HG03159 (cell line): Measurements from ENCODE around the gene FBXO31.

ENCODE experiments used
- ATAC-seq: cut with Tn5 transposase; IDR thresholded peaks from one replicate; pipeline ENCODE4 v1.9.1; 2021; ENCODE audit warnings: mild to moderate bottlenecking, moderate library complexity; ENCODE audit not compliant: unreplicated experiment

Gene FBXO31, protein sequence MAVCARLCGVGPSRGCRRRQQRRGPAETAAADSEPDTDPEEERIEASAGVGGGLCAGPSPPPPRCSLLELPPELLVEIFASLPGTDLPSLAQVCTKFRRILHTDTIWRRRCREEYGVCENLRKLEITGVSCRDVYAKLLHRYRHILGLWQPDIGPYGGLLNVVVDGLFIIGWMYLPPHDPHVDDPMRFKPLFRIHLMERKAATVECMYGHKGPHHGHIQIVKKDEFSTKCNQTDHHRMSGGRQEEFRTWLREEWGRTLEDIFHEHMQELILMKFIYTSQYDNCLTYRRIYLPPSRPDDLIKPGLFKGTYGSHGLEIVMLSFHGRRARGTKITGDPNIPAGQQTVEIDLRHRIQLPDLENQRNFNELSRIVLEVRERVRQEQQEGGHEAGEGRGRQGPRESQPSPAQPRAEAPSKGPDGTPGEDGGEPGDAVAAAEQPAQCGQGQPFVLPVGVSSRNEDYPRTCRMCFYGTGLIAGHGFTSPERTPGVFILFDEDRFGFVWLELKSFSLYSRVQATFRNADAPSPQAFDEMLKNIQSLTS

DNA sequence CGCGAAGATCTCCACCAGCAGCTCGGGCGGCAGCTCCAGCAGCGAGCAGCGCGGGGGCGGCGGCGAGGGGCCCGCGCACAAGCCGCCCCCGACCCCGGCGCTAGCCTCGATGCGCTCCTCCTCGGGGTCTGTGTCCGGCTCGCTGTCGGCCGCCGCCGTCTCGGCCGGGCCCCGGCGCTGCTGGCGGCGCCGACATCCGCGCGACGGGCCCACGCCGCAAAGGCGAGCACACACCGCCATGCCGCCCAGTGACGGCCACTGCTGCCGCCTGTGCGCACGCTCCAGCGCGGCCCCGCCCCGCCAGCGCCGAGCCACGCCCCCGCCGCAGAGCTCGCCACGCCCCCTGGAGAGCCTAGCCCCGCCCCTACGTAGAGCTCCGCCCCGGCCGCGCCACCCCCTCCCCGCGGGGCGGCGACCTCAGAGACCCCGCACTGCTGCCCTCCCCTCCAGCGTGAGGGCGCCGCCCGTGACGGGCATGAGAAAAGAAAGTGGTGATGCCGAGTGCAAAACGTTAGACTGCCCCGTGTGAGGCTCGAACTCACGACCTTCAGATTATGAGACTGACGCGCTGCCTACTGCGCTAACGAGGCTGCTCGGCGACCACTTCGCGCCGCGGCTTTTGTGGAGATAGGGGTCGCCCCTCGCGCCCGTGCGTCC lies at the start of gene FBXO31:
Gene FBXO31 (minus strand): TSS at position 272 of the 657 bp plus-strand sequence. CDS start 32 bp downstream, at position 240.
- peak; percentile 44 for ATAC-seq

DNA sequence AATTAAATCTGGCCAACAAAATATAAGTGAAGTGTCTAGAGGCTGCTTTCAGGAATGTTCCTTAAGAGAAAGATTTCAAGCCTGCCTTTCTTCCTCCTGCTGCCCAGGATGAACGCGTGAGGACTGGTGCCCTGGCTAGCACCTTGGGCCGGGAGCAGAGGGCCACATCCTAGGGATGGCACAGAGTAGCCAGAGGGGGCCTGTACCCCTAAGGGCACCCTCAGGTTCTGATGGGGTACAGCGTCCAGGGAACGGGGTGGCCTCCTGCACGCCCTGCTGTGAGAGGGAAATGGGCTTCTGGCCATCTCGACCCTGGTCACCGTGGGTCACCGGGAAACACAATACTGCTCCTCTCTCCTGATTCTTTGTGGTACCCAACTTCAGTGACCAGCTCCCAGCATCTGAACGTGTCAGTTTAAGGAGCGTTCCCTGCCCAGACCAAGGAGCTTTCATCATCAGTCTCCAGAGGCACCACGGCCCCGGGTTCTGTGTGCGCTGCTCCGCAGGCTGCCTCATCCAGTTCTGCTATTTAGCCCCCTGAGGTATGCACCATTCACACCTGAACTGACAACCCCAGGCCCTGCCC lies 48.8 kb upstream of the FBXO31 start:
- no peak for ATAC-seq

DNA sequence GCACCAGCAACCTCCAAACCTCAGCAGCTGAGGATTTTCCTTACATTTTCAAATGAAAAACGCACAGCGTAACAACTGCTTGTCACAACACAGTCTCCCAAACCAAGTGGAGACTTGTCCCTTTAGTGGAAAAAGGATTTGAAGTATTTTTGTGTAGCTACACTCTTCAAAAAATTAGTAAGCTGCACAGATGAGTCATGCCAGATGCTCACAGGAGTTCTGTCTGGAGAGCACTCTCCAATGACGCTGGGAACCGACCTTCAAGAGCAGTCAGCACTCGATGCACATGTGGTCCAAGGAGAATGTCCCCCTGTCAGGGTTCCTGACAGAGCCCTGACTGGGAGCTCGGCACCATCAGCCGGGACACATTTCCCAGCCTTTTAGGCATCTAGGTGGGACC lies 48.4 kb upstream of the FBXO31 start:
- no peak for ATAC-seq

DNA sequence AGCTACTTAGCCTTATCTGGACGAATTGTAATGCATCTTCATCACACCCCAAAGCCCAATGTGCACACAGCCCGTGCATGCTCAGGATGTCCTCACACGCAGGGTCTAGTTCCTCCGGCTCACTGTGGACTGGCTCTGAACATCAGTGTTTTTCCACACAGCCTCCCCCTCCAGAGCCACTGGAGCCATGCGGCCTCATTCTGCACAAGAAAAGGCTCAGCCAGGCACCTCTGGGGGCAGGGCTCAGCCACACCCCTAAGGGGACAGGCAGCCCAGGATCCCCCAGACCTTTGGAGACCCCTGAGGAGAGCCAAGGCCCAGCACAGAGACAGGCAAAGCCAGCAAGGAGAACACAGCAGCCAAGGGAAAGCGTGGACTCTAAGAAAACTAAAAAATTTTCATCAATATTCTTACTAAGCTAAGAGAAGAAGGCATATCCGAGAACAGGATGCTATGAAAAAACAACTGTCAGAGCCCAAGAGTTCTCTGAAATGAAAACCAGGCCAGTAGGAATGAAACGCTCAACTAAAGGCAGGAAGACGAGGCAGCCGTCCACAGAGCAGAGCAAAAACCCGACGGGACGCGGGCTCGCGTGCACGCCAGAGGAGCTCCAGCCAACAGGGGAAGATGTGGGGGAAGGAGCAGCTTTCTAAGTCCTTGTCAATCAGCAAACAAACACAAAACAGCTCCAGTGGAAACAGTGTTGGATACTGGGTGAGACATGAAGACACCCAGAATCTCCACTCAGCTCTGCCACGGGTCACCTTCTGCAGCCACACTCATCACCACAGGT lies 43.0 kb upstream of the FBXO31 start:
- no peak for ATAC-seq

DNA sequence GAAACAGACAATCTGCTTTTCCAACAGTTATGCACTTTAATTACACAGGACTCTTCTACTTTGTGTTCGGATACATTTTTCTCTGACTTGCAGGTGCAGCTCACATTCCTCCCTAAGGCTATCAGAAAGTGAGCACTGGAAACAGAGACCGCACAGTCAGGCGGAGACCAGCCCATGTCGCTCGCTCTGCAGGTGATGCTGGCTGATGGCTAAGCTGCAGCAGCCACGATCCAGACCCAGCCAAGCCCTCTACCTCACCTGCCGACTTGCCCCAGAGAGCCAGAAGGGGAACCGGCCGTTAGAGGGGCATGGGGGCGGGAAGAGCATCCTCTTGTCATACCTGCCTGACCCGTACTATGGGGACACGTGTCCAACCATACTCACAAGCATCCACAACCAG lies 42.4 kb upstream of the FBXO31 start:
- ATAC-seq, result no peak

DNA sequence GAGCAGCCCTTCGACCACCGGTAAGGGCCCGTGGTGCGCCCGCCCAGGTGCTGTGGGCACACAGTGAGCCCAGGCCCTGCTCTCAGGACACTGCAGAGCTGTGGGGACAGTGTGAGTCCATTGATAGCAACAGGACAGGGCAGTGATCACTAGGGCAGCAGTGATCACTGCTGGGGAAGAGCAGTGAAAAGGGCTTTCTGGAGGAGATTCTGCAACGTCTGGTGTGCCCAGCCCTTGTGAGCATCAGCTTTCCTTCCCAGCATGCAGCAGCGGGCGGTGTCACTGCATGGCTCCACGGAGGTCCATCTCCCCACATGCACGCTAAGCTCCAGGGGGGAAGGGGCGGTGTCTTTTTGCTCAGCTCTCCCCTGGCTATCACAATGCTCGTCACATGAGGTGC lies 40.7 kb upstream of the FBXO31 start:
- no peak for ATAC-seq

DNA sequence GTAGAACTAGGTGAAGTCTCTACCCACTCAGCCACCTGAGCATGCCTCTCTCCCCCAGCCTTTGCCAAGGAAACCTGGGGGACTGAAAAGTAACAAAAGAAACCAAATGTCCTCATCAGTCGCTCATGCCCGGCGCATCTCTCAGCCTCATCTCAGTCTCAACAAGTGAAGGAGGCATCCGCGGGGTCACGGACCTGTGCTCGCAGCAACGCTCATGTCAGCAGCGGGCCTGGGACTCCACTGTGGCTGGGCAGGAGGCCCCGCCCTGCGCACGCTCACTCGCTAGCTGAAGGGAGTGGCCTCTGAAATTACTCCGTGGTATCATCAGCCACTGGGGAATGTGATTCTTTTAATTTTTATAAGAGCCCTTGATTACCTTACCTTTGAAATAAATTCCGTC lies 39.9 kb upstream of the FBXO31 start:
- no peak for ATAC-seq

DNA sequence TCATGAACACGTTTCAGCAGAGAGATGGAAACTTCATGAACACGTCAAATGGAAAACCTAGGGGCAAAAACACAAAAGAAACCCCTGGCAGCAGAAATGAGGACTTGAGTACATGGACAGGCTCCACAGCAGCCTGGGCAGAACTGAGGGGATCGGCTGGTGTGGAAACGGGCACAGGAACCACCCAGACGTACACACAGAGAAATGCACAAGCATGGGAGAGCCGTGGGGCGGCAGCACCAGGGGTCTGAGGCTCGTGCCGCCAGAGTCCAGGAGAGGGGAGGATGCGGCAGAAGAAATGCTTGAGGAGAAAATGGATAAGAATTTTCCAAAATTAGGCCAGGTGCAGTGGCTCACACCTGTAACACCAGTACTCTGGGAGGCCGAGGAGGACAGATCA lies 38.5 kb upstream of the FBXO31 start:
- no peak for ATAC-seq

DNA sequence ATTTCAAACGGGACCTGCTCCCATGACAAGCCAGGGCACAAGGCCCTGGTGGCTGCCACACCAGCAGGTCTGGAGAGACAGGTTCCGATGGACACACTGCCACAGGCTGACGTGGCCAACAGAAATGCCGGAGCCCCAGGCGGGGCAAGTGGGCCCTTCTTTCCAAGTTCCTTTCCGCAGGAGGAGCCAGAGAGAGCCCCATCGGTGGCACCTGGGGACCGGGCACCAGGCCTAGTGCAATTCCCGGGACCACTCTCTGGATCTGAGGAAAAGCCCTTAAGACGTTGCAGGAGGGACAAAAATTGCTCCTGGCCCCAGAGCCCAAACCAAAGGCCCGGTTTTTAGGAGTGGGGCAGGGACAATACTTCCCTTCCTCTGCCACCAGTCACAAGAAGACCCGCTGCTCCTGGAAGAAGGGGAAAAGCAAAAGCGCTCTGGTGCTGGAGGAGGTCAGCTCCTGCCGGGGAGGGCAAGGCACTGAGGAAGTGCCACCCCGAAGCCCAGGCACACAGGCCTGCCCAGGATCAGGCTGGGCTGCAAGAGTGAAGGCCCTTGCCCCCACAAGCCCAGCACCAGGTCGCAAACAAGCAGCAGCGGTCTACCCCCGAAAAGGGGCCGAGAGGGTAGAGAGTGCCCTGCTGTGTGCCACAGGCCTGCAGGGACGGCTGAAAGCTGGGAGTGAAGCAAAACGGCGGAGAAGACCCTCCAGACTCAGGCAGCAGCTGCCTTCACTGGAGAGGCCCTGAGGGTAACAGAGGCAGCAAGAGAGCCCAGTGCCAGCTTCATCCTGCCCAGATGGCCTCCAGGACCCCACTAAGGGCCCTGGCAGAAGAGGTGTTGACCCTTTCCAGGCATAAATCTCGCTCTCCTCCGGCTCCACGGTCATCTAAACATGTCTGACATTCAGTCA lies 37.7 kb upstream of the FBXO31 start:
- ATAC-seq, result no peak

DNA sequence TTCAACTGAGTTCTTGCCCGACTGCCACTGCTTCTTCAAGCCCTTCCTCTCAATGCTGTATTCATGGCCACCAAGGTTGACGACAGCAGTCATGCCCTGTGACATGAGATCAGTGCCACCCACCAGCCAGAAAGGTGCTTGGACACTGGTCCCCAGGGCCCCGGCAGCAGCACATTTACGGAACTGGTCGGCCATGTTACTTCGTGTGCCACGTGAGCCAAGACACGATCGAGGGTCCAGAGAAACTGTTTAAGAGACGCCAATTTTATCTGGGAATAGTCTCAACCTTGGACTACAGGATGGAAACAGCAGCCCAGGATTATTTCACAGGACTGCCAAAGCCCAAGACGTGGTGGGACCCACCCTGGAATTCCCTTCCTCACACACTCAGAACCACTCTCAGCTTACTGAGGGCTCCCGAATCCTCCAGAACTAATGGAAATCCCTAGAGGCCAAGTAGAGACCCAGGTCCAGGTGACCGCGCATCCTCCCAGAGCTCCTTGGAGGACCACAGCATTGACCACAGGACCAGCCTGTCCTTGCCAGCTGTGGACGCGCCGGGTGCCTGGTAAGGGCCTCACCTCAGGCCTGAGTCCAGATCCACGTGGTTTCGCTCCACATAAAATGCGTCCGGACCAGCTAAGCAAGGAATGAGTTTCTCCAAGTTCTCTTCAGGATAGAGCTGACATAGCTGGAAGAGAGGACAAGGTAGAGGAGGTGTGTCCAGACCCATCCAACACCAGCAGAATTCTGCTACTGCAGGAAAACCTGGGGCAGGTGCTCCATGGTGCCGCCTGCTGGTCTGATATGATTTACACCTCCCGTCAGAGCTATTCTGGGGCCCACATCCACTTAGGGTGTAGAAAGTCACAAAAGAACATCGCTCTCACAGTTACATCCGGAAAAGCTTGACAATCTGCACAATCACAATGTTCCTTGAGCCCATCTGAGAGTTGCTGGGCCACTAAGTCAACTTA lies 36.7 kb upstream of the FBXO31 start:
- ATAC-seq, result no peak

DNA sequence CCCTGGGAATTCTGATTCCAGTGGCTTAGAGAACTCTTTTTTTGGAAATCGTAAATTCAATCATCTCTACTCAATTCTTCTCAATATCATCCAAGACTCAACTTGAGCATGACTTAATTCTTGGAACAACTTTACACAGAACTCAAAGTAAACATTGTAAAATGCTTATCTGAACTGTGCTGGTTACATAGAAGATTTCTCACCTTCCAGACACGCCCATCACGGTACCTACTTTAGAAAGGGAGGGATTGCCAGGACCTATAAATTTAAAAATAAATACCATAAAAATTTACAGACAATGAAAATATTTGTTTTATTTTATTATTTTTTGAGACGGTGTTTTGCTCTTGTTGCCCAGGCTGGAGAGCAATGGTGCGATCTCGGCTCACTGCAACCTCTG lies 35.1 kb upstream of the FBXO31 start:
- no peak for ATAC-seq

DNA sequence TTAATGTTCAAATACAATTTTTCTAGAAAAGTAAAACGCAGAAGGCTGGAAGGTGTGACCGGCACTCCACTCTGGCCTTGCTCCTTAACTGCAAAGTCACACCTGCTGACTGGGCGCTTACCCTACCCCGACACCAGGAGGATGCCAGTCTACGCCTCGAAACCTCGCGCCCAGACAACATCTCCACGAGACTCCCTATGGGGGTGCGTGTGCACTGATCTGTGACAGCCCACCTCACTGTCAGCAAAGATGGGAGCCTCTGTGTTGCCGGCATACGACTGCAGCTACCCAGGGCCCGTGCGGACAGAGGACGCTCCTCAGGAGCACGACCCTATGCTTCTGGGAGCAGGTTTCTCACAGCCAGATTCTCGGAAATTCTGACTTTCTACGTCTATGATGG lies 34.6 kb upstream of the FBXO31 start:
- ATAC-seq, result no peak

DNA sequence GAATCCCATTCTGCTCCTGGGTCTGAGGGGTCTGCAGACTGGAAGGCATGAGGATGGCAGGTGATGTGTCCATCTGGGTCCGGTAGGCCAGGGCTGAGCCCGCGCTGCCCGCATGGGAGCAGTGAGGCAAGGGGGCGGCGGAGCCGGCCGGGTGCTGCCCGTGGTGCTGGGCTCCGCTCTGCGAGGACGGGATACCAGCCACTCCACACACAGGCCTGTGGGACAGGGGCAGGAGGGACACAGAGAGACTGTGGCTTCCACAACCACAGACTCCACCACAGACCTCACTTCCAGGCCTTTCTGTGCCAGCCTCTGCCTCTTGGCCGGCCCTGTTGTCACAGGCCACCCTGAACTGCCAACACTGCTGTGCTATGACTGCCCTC lies 33.9 kb upstream of the FBXO31 start:
- ATAC-seq, result no peak

DNA sequence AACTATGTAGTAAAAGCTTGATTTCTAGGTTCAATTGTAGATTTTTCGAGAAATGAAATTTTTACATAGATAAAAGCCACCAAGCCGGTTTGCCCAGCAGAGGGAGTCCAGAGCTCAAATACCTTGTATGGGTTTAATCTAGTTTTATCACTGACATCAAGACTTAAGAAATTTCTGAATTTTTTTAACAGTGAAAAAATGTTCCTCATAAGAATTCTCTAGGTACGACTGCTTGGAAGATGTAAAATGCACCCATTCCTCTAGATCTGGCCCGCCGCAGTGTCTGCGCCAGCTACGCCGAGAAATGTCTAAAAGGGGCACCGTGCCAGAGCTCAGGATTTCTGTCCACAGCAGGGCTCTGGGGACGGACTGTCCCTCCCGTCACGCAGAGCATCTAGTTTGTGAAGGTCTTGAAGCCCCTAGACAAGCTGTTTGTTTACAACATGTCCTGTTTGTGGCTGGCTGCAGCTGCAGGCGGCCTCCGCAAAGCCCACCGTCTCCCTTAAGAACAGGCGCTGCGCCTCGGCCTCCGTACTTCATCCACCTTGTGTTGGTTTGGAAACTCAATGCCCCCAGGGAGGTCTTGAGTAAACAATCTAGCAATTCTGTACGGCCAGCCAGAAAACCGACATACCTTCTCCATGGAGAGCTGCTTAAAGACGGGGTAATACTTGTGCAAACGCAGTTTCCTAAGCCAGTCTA lies 33.4 kb upstream of the FBXO31 start:
- ATAC-seq, result no peak

DNA sequence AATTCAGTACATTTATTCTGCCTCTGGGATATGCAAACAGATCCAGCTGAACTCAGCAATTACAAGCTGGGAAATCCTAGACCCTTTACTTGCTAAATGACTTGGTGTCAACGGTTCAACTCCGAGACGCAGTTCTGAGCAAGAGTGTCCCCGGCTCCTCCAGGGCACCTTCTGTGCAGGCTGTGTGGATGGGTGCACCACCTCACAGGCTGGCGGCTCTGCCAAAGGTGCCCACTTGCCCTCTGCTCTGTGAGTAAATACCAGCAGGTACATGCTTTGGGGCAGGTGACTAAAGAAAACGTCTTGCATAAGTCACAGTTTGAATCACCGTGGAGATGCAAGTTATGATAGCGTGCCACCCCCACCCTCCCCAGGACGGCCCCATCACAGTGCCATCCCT lies 31.9 kb upstream of the FBXO31 start:
- ATAC-seq, result no peak

DNA sequence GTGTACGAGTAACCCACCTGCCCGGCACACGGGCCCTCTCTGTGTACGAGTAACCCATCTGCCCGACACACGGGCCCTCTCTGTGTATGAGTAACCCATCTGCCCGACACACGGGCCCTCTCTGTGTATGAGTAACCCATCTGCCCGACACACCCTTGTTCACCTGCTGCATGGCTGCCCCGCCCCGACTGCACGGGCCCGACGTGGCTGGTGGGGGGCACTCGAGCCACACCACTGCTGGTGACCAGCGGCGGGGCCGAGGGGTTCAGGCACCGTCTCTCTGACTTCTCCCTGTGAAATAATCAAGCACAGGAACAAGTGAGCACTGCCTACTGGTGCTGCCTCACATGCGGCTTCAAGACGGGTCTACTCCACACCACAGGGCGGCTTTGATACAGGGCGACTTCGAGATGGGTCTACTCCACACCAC lies 30.7 kb upstream of the FBXO31 start:
- no peak for ATAC-seq

DNA sequence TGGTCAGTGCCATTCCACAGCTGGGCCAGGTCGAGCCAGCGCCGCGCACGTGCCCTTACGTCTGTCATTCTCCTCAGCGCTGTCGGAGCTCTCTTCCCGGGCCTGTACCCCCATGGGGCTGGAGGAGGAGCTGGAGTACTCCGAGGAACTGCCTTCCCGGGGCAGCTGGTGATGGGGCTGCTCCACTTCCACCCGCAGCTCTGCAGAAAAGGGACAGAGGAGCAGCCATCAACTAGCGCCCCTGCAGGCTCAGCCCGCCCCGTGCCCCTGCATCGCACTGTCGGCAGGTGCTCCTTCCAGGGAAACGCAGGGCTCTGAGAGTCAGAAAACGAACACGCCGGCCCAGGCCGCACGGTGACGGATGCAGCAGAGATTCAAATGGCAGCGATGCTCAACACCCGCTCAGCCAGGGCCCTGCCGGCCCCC lies 29.4 kb upstream of the FBXO31 start:
- ATAC-seq, result no peak

DNA sequence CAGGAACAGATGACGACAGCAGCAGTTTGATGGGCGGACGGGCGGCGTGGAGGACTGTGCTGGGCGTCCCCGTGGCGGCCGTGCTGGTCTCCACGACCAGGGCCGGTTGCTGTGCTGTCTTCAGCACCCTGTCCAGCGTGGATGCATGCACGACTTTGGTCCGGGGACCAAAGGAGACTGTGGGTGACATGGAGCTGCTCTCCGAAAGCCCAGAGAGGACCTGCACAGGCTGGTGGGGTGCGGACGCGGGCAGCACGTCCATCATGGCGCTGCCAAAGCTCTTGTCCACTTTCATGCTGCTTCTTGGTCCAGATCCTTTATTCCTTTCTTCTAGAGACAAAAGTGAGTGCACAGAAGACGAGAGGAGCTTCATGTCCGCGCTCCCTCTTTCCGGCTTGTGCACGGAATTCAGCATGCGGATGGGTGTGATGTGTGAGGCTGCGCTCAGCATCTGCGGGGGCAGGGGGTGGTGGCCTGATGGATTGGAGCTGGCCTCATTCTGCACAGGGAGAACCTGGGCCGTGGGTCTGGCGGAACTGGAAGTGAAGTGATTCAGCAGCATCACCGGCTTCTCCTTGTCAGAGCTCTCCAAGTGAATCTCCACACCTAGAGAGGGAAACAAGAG lies 28.9 kb upstream of the FBXO31 start:
- no peak for ATAC-seq
